LNCaP clone FGC (cell line): ENCODE measurements around the gene NXPE4.
"Not testable (repeated sequence)": the region's sequence is repeated elsewhere in the genome, so short reads cannot be mapped to it uniquely, and the experiment has no call there.

Experiments
- DNase-seq: peaks from one replicate; pipeline ENCODE4 v3.0.0-alpha.2; 2011; ENCODE audit warnings: low read depth
- H3K4me3 ChIP-seq: 2 replicates; pipeline ENCODE4 v1.5.1; 2011; ENCODE audit warnings: mild to moderate bottlenecking, low read depth, low read length, control low read depth
- CTCF ChIP-seq: IDR thresholded peaks from 2 replicates; pipeline ENCODE4 v1.5.1; 2012; ENCODE audit warnings: mild to moderate bottlenecking; ENCODE audit not compliant: control insufficient read depth, insufficient read depth; ENCODE audit errors: extremely low read depth

The NXPE4 gene

DNA sequence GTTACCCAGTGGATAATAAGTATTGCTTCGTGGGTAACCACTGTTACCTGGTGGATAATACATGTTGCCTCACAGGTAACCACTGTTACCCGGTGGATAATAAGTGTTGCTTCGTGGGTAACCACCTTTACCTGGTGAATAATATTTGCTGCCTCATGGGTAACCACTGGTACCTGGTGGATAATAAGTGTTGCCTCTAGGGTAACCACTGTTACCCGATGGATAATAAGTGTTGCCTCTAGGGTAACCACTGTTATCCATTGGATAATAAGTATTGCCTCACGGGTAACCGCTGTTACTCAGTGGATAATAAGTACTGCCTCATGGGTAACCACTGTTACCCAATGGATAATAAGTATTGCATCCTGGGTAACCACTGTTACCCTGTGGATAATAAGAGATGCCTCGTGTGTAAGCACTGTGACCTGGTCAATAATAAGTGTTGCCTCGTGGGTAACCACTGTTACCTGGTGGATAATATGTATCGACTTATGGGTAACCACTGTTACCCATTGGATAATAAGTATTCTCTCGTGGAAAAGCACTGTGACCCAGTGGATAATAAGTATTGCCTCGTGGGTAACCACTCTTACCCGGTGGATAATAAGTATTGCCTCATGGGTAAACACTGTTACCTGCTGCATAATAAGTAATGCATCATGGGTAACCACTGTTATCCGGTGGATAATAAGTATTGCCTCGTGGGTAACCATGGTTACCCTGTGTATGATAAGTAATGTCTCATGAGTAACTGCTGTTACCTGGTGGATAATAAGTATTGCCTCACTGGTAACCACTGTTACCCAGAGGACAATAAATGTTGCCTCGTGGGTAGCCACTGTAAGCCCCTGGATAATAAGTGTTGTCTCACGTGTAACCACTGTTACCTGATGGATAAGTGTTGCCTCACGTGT, 20.1 kb upstream of the NXPE4 start:
- H3K4me3 ChIP-seq = no peak overlapping the region
- no peak for TF ChIP-seq CTCF
- no peak for DNase-seq

- DNase-seq = no peak
- no peak for TF ChIP-seq CTCF
- no peak overlapping the region for H3K4me3 ChIP-seq
Observed at GRCh38 chr11:114614127-114614720, 18.6 kb upstream of the NXPE4 start.

DNA sequence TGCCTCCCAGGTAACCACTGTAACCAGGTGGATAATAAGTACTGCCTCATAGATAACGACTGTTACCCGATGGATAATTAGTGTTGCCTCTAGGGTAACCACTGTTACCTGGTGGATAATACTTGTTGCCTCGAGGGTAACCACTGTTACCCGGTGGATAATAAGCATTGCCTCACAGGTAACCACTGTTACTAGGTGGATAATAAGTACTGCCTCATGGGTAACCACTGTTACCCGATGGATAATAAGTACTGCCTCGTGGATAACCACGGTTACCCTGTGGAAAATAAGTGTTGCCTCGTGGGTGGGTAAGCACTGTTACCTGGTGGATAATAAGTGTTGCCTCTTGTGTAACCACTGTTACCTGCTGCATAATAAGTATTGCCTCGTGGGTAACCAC, 17.5 kb upstream of the NXPE4 start:
- DNase-seq, H3K4me3 ChIP-seq: not testable (repeated sequence)

GRCh38 chr11:114612686-114613085, 17.1 kb upstream of the NXPE4 start:
- TF ChIP-seq CTCF = no peak
- H3K4me3 ChIP-seq = no peak overlapping the region
- DNase-seq = no peak

- H3K4me3 ChIP-seq = not testable (repeated sequence)
Observed at GRCh38 chr11:114612199-114612598, 16.6 kb upstream of the NXPE4 start.

DNA sequence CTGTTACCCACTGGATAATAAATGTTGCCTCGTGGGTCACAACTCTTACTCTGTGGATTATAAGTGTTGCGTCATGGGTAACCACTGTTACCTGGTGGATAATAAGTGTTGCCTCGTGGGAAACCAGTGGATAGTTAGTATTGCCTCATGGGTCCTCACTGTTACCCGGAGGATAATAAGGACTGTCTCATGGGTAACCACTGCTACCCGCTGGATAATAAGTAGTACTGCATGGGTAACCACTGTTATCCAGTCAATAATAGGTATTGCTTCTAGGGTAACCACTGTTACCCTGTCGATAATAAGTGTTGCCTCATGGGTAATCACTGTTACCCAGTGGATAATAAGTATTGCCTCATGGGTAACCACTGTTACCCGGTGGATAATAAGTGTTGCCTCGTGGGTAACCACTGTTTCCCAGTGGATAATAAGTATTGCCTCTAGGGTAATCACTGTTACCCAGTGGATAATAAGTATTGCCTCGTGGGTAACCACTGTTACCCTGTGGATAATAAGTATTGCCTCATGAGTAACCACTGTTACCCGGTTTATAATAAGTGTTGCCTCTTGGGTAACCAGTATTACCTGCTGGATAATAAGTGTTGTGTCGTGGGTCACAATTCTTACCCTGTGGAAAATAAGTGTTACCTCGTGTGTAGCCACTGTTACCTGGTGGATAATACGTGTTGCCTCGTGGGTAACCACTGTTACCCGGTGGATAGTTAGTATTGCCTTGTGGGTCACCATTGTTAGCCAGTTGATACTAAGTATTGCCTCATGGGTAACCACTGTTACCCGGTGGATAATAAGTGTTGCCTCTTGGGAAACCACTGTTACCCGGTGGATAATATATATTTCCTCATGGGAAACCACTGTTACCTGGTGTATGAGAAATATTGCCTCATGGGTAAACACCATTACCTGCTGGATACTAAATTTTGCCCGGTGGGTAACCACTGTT, 15.7 kb upstream of the NXPE4 start:
- no peak overlapping the region for H3K4me3 ChIP-seq
- TF ChIP-seq CTCF = peak; percentile 52
- no peak for DNase-seq

More at GRCh38 chr11:114612199-114612598, 16.6 kb upstream of the NXPE4 start:
- DNase-seq = not testable (repeated sequence)

GRCh38 chr11:114610550-114610949, 15.0 kb upstream of the NXPE4 start:
- DNase-seq = no peak
- no peak for TF ChIP-seq CTCF
- H3K4me3 ChIP-seq = no peak overlapping the region
